Superior temporal gyrus (tissue), 1 donor: Measurements from ENCODE around the gene PRKACA.
"Not testable (repeated sequence)": the region's sequence is repeated elsewhere in the genome, so short reads cannot be mapped to it uniquely, and the experiment has no call there.

Source experiments
- DNase-seq: peaks from one replicate; pipeline ENCODE4 v3.0.0-alpha.2; 2016; ENCODE audit errors: extremely low spot score

PRKACA gene

DNA sequence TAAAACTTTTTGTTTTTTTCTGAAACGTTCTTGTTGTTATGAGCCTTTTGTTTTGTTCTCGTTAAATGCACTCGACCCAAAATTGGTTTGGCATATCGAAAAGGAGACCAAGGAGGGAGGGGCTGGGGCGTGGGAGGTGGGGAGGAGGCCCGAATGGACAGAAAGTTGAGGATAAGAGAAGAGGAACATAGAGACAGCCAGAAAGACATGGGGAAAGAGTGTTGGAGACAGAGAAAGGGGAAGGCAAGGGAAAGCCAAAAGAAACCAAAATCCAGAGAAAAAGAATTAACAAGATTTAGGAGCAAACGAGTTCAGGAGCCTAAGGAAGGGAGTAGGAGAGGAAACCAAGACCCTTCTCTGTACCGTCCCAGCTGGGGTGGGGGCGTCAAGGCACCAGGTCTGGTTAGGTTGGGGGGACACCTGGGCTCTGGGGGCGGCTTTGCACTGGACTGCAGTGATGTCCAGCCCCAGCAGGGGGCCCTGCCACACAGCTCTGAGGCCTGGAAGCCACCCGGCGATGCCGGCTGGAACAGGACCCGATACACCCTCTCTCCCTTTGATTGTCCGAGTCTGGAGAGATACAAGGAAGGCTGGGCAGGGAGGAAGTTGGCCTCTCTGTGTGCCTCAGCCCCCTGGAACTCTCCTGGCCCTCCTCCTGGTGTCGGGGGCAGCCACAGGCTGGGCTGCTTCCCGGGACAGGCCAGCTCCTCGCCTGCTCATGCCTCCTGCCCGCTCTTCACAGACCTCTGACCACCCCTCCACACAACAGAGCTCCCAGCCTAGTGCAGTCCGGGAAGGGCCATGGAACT, 30.4 kb upstream of the PRKACA start:
- peak; percentile 76 for DNase-seq

DNA sequence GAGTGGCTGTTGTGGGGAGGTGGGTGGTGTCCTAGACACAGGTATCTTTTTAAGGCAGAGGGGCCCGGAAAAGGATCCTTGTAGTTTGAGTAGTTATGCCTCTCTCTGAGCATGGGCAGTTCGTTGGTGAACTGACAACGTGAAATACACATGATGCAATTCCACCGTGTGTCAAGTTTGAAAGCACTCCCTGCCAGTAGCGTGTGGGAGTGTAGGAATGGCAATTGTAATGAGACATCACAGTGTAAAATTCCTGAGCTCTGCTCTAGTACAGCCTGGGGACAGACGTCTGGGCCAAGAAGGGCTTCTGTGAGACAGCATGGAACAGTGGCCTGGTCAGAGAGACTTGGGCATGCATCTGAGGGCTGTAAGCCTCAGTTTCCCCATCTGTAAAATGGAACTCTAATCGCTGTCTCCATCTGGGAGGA, 29.2 kb upstream of the PRKACA start:
- peak; percentile 45 for DNase-seq

DNA sequence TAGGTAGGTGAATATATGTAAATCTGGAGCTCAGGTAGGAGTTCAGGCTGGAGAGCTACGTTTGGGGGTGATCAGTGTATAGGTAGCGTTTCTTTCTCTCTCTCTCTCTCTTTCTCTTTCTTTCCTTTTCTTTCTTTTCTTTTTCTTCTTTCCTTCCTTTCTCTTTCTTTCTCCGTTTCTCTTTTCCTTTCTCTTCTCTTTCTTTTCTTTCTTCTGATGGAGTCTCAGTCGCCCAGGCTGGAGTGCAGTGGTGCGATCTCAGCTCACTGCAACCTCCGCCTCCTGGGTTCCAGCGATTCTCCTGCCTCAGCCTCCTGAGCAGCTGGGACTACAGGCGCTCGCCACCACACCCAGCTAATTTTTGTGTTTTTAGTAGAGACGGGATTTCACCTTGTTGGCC, 28.6 kb upstream of the PRKACA start:
- not testable (repeated sequence) for DNase-seq

DNA sequence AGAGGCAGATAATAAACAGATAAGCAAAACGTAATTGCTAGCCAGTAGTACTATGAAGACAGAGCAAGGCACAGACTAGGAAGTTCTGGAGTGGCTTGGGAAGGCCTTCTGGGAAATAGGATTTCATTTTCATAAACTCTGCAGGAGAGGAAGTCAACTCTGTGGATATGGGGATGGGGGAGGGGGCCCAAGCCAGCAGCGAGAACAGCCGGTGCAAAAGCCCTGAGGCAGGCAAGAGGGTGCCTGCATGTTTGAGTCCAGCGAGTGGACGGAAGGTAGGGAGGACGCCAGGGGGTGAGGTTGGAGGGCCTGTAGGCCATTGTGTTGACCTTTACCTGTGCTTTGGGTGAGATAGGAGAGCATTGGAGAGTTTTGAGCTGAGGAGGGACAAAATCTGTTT, 27.8 kb upstream of the PRKACA start:
- DNase-seq: no peak

DNA sequence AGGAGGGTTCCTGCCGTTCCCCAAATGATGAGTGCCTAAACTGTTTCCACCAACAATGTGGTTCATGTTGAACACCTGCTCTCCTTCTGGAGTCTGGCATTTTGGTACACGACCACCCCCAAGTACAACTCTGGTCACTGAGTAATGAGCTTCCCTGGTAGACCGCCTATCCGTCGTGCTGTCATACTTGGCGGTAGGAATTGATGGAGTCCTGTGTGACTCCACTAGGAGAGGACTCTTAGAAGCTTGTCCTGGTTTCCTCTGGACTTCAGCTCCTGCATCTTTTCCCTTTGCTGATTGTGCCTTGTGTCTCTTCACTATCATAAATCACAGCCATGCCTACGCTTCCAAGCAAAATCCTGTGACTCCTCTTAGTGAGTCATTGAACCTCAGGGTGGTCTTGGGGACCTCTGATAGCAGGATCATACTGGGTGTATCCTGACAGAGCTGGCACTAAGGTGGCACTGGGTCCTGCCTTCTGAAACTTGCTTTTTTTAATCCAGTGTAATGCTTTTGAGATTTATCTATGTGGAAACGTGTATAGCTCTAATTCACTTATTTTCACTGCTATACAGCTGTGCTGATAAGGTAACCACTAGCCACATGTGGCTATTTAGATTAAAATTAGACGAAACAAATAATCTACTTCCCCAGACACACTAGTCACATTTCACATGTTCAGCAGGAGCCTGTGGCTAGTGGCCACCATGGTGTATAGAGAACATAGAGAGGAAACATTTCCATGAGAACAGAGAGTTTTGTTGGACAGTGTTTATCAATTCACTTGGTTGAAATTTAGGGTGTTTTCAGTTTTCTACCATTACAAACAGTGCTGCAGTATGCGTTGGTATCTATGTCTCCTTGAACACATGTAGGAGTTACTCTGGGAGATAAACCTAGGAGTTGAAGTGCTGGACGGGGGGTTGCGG, 25.0 kb upstream of the PRKACA start:
- DNase-seq: no peak

DNA sequence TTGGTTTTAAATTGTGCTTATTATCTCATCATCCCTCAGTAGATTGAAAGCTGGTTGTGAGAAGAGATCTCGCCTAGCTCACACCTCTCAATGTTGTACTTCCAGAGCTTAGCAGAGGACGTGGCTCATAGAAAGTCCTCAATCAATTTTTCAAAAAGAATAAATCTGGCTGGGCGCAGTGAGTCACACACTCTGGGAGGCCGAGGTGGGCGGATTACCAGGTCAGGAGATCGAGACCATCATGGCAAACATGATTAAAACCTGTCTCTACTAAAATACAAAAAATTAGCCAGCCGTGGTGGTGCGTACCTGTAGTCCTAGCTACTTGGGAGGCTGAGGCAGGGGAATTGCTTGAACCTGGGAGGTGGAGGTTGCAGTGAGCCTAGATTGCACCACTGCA, 23.5 kb upstream of the PRKACA start:
- DNase-seq: no peak

DNA sequence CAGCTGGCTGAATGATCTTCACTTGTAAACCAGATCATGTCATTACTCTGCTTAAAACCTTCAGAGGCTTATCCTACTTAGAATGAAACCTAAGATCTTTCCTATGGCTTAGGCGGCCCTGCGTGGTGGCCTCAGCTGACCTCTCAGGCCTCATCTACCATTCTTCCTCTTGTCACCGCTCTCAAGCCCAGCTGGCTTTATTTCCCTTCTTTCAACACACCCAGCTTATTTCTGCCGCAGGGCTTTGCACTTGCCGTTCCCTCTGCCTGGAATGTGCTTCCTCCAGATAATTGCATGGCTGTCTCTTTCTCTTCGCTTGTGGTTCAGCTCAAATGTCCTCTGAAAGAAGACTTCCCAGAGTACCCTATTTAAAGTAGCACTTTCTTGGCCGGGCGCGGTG, 22.4 kb upstream of the PRKACA start:
- no peak for DNase-seq

DNA sequence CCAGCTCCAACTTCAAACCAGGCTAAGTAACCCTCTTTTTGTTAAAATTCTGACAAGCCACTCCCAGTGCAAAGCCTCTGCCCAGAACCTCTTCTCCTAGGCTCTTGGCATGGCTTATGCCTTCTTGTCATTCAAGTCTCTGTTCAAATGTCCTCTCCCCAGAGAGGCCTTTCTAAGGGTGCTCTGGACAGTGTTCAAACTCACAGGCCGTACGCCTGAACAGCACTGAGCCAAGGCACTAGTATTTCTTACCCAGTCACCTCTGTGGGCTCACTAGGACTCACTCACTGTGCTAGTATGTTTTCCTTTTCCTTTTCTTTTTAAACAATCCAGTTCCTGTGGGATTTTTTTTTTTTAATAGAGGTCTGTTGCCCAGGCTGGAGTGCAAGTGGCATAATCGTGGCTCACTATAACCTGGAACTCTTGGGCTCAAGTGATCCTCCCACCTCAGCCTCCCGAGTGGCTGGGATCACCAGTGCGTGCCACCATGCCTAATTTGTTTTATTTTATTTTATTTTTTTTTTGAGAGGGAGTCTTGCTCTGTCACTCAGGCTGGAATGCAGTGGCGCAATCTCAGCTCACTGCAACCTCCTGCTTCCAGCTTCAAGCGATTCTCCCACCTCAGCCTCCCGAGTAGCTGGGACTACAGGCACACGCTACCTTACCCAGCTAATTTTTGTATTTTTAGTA, 21.2 kb upstream of the PRKACA start:
- peak; percentile 16 for DNase-seq

DNA sequence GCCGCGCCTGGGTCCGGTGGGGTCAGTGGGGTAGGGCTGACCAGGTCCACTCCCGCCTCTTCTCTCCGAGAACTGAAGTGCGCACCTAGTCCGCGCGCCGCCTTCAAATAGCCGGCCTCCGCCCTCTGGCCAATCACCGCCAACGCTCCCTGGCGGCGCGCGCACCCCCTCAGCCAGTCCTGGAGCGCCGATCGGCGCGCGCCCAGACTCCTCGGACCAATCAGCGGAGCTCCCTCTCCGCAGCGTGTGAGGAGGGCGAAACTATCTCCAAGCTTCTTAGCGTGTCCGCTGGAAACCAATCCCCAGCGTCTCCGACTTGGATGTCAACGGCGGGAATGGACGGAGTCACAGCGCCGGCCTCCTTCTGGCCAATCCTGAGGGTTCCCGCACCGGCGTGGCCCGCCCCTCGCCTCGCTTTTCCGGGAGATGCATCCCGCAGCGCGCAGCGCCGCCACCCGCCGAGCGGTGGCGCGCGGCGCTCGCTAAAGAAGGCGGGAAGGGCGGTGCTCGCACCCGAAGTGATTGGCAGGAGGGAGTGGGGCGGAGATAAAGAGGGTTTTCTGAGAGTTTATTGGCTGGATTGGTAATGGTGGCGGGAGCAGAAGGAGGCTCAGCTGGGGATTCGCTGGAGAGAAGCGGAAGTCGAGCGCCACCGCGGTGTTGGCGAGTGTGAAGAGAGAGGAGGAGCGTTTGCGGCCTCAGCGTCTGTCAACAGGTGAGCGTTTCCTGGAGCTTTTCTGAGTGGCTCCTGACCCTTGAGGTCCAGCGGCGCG, 19.1 kb upstream of the PRKACA start, which contains the start of gene ASF1B:
Gene ASF1B (minus strand): TSS at position 81 of the 773 bp plus-strand sequence. CDS start 133 bp downstream, outside the sequence.
- DNase-seq: peak; percentile 99

DNA sequence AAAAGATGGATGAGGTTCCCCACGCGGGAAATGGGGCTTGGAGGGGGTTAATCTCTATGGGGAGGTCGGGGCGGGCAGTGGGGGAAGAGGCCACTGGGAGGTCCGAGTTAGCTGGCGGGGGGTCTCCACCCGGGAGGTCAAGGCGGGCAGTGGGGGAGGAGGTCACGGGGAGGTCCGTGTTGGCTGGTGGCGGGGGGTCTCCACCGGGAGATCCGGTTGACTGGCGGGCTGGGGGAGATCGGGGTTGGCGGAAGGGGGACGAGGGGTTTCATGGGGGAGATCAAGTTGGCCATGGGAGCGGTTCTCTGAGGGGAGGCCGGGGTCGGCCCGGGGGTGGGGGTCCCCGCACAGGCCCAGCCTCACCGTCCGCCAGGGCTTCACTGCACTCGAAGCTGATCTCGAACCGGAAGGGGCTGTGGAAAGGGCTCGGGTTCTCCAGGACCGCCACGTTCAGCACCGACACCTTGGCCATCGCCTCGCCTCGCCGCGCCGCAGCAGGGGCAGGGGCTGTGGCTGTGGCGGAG, 18.5 kb upstream of the PRKACA start:
- DNase-seq: no peak

DNA sequence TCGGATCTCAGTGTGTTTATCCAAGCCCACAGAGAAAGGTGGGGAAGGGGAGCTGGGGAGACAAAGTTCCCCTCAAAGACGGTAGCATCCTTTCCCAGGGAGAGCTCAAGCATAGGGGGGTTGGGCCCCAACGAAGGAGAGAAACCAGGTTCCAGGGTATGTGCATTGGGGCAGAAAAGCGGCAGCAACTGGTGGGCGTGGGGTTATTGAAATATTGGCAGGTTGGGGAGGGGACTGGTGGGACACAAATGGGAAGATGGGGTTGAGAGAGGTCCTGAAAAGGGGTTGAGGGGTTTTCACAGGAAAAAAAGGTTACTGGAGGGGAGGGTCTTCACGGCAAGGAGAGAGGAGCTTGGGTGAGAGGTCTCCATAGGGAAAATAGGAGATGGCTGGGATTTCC, 17.8 kb upstream of the PRKACA start:
- no peak for DNase-seq

DNA sequence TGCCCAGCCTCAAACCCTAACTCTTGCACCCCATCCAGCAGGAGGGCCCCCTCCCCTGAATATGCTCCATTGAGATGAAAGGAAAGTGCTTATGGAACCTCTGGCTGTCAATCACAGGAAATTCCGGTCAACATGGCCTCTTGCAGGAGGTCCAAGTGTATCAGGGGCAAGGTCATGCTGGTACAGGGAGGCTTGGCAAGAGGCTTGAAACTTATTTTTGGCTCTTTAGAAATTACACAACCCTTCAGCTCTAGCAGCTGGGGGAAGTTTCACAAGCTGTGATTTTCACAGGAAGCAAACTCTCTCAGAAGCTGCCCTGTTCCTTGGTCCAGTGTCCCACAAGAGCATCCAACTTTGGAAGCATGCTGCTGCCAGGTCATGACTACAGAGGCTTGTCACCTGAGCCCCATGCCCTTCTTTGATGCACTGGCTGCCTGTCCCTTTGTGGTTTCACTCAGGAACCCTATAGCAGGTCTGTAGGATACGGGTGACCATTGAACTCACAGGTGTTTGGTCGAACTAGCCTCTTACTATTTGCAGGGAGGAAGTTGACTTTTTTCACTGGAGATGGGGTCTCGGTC, 10.5 kb upstream of the PRKACA start:
- no peak for DNase-seq

DNA sequence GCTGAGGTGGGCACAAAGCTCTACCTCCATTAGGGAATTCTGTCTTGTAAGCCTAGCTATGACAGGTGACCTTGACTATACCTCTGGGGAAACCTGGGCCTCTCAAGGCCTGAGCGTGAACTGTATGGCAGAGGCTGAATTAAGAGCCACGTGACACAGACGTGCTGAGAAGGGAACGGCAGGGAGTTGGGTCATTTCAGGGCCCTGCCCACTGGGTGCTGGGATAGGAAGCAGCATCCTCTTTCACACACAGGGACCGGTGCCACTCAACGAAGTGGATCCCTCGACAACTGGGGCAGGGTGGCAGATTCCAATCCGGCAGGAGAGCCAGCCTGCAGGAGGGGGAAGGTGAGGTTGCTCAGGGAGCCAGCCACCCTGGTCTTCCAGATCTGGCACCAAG, 9.6 kb upstream of the PRKACA start:
- no peak for DNase-seq

DNA sequence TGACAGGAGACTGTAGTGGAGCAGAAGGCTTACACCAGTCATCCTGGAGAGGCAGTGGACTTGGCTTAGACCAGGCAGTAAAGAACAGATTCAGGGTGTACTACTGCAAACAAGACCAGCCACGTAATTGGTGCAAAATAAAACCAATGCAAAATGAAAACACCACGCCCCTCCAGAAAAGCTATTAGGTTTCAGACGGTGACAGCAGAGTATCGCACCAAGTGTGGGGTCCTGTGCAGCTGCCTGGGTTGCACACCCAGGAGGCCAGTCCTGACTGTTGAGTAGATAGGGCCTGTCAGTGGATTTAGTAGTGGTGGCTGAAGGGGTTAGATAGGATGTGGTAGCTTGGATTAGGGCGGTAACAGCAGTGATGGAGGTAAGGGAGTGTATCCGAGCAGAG, 5.4 kb upstream of the PRKACA start:
- no peak for DNase-seq

DNA sequence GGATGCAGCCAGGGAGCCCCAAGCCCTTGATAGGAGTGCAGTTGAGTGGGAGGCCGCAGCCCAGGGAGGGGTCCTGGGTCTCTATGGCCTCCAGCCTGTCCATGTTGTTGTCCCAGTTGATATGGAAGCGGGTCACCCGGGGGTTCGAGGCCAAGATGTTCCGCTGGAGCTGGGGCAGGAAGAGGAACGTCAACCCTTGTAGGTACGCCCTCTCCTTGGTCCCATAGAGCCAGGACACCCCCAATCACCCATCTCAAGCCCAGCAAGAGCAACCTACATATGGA, 2.9 kb upstream of the PRKACA start:
- no peak for DNase-seq

DNA sequence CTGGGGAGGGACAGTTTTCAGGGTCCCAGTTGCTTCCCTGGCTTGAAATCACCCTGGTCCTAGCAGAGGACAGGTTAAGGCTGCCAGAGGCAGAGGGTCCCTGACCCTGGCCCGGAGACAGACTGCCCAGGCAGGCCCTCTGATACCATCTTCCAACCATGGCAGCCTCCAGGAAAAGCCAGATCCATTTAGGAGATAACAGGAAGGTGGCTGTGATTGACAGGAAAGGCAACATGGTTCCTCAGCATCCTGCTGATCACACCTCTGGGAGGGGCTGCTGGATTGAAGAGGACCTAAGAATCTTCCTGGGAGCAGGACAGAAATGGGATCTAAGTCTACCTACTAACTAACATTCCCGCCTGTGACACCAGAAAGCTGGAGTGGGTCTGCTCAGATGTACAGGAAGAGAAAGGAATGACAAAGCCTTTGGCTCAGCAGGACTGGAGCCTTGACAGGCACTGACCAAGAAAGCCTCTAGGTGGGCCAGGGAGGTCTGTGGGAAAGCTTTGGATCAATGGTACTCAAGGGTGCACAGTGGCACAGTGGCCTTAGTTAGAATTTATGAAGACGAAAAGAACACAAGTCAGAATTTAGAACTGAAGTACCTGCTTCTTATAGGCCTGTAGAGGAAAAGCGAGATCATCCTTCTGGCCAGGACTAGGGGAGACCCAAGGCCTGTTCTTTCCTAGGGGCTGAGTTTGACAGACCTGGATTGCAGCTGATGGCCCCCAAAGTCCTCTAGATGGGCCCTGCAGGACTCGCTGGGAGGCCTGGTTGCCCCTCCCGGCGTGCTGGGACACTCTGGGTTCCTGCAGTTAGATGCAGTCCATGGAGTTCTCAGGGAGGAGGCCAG, 2.3 kb upstream of the PRKACA start:
- no peak for DNase-seq

DNA sequence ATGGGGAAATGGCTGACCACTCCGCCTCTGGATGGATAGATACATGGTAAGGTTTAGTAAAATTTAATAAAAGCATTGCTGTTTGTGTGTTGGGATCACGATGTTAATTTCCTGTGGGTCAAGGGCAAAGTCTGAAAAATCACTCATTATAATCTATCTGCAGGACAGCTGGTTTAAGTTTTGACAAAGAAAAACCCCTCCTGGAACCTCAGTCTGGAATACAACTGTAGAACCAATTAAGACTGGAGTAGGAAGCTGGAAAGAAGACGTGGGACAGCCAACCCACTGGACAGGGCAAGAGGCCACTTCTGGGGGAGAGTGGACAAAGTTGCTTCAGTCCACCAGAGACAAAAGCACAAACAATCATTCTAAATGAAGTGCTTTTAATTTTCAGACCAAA, 1.6 kb upstream of the PRKACA start:
- DNase-seq: no peak

DNA sequence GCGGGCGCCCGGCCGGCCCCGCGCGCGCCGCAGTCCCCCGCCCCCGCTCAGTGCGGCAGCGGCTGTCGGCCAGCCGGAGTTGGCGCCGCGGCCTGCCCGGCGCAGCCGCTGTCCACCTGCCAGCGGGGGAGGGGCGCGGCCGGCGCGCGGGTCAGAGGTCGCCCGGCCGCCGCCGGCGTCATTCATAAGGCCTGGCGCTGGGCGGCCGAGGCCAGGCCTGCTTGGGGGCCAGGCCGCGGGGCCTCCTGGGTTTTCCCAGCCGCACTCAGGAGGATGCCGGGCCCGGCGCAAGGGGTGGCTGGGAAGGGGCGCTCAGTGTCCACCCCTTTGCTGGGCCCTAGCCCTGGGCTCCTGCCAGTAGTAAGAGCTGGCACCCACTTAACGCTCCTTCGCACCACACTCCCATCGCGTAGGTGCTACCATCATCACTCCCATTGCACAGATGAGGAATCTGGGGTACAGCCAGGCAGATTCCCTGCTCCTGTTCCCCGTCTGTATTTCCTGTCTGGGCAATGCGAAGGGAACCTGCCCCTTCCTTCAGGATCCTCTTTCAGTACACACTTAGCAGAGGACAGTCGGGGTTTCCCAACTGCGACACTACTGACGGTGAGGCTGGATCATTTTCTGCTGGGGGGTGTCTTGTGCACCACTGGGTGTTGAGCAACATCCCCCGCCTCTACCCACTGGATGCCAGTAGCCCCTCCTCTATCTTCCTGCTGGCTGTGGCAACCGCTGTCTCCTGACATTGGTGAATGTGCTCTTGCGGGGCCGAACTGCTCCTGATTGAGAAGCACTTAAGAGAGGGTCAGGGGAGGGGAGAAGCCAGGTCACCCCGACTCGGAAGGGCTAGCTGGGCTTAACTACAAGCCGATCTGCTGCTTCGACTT, 846 bp upstream of the PRKACA start:
- DNase-seq: peak; percentile 71
